DND-41 (cell line): Measurements from ENCODE around the gene NCK2.

Experiments
- ATAC-seq: fragments of 200-7000 bp; cut with Tn5 transposase; 3 replicates; pipeline ENCODE4 v1.9.1; 2021; ENCODE audit warnings: low read depth; ENCODE audit not compliant: insufficient read depth
- DNase-seq: peaks from one replicate; pipeline ENCODE4 v3.0.0-alpha.2; 2020
- H2AFZ ChIP-seq: 2 replicates; pipeline ENCODE4 v1.6.0; 2012; ENCODE audit warnings: low read depth, low read length
- H3K27ac ChIP-seq: 2 replicates; pipeline ENCODE4 v1.5.1; 2012; ENCODE audit warnings: low read length, inconsistent platforms
- H3K27me3 ChIP-seq: fragments of 200-600 bp; sonication (generic); 2 replicates; pipeline ENCODE4 v1.6.0; 2012; ENCODE audit warnings: low read length, mild to moderate bottlenecking, inconsistent platforms; ENCODE audit not compliant: insufficient read depth, poor library complexity
- H3K36me3 ChIP-seq: 2 replicates; pipeline ENCODE4 v1.5.1; 2012; ENCODE audit warnings: low read length, inconsistent platforms; ENCODE audit not compliant: insufficient read depth
- H3K4me1 ChIP-seq: 2 replicates; pipeline ENCODE4 v1.5.1; 2012; ENCODE audit warnings: mild to moderate bottlenecking, low read length; ENCODE audit not compliant: insufficient read depth
- H3K4me2 ChIP-seq: 2 replicates; pipeline ENCODE4 v1.6.0; 2012; ENCODE audit warnings: mild to moderate bottlenecking, moderate library complexity, low read length, inconsistent platforms; ENCODE audit not compliant: insufficient read depth
- H3K4me3 ChIP-seq, 2 experiments: fragments of 200-600 bp in 1 of 2; shearing (Covaris generic) in 1 of 2; 2 replicates each; pipeline ENCODE4 v1.5.1; 2012 to 2016; ENCODE audit warnings: inconsistent platforms in 2 of 2, low read length in 2 of 2, mild to moderate bottlenecking in 2 of 2, low read depth in 1 of 2, moderate library complexity in 1 of 2
- H3K79me2 ChIP-seq: 2 replicates; pipeline ENCODE4 v1.6.0; 2012; ENCODE audit warnings: low read length, inconsistent platforms; ENCODE audit not compliant: insufficient read depth
- H3K9ac ChIP-seq: 2 replicates; pipeline ENCODE4 v1.6.0; 2012; ENCODE audit warnings: low read depth, mild to moderate bottlenecking, inconsistent platforms, low read length, moderate library complexity
- H3K9me3 ChIP-seq: 2 replicates; pipeline ENCODE4 v1.5.1; 2012; ENCODE audit warnings: low read length, moderate library complexity, mild to moderate bottlenecking, inconsistent platforms; ENCODE audit not compliant: insufficient read depth, severe bottlenecking
- H4K20me1 ChIP-seq: 2 replicates; pipeline ENCODE4 v1.6.0; 2012; ENCODE audit warnings: low read length; ENCODE audit not compliant: insufficient read depth
- EZH2 ChIP-seq: IDR thresholded peaks from 3 replicates; pipeline ENCODE4 v1.6.1; 2012; ENCODE audit warnings: borderline replicate concordance, low read depth, mild to moderate bottlenecking, moderate library complexity, low read length, inconsistent platforms; ENCODE audit not compliant: severe bottlenecking
- TF ChIP-seq, protein P1 (sequence below): IDR thresholded peaks from 2 replicates; pipeline ENCODE4 v1.5.1; 2012; ENCODE audit warnings: borderline replicate concordance, low read length, moderate library complexity, mild to moderate bottlenecking; ENCODE audit not compliant: poor library complexity, severe bottlenecking; ENCODE audit errors: extremely low read depth

Gene NCK2

DNA sequence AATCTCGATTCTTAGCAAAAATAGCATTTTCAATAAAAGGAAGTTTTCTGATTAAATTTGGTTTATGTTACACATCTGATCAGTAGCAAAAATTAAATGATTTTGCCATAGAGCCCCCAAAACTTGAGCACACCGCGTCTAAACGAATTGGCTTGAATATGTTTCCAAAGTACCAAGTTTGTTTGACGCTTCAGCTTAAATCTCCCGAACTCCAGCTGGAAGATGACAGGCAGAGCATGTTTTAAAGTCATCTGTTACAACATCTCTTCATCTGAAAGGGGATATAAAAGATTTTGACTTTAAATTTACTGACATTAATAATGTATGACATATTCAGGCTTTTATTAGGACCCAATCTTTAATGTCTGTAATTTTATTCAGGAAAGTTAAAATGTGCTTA lies 129.8 kb downstream of the NCK2 start:
- peaks cover 15% of the 10 kb centered on the region; the same call in 1 of the 2 replicates for H3K36me3 ChIP-seq
- TF ChIP-seq, protein P1, sequence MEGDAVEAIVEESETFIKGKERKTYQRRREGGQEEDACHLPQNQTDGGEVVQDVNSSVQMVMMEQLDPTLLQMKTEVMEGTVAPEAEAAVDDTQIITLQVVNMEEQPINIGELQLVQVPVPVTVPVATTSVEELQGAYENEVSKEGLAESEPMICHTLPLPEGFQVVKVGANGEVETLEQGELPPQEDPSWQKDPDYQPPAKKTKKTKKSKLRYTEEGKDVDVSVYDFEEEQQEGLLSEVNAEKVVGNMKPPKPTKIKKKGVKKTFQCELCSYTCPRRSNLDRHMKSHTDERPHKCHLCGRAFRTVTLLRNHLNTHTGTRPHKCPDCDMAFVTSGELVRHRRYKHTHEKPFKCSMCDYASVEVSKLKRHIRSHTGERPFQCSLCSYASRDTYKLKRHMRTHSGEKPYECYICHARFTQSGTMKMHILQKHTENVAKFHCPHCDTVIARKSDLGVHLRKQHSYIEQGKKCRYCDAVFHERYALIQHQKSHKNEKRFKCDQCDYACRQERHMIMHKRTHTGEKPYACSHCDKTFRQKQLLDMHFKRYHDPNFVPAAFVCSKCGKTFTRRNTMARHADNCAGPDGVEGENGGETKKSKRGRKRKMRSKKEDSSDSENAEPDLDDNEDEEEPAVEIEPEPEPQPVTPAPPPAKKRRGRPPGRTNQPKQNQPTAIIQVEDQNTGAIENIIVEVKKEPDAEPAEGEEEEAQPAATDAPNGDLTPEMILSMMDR = no peak
- TF ChIP-seq EZH2 = no peak
- peaks cover 32% of the 10 kb centered on the region for H3K79me2 ChIP-seq
- no peaks in the 10 kb centered on the region for H3K9me3 ChIP-seq
- no peak overlapping the region for H3K27ac ChIP-seq
- H3K4me2 ChIP-seq = no peak overlapping the region
- no peaks in the 10 kb centered on the region for H3K4me1 ChIP-seq
- no peak overlapping the region for H3K9ac ChIP-seq
- H3K27me3 ChIP-seq = no peaks in the 10 kb centered on the region
- DNase-seq (no peak), ATAC-seq (no peak)
- H3K4me3 ChIP-seq = no peak overlapping the region
- H2AFZ ChIP-seq = no peak overlapping the region
- H4K20me1 ChIP-seq = peaks cover 37% of the 10 kb centered on the region

DNA sequence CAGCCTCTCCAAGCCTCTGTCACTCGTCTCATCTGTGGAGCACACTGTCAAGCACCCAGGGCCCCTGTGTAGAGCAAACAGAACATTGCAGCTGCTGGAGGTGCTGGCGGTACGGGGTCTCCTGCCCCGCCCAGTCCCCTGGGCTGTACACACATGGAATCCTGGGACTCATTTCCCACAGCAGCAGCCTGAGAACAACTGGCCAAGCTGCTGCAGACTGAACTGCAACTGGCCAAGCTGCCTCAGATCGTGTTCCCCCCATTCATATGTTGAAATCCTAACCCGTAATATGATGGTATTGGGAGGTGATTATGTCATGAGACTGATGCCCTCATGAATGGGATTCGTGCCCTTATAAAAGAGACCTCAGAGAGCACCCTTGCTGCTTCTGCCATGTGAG lies 130.5 kb downstream of the NCK2 start:
- H3K4me1 ChIP-seq = no peaks in the 10 kb centered on the region
- no peak overlapping the region for H3K4me3 ChIP-seq
- no peak overlapping the region for H3K4me2 ChIP-seq
- no peaks in the 10 kb centered on the region for H3K27me3 ChIP-seq
- DNase-seq (no peak), ATAC-seq (0 out of 3 replicates have a peak, but pooled peaks have one; percentile 22)
- H3K79me2 ChIP-seq = peaks cover 26% of the 10 kb centered on the region
- H3K9ac ChIP-seq = no peak overlapping the region
- TF ChIP-seq EZH2 = no peak
- TF ChIP-seq, protein P1 = no peak
- no peak overlapping the region for H2AFZ ChIP-seq
- H3K9me3 ChIP-seq = no peaks in the 10 kb centered on the region
- no peak overlapping the region for H3K27ac ChIP-seq
- peaks cover 32% of the 10 kb centered on the region for H4K20me1 ChIP-seq
- peaks cover 16% of the 10 kb centered on the region; the same call in 1 of the 2 replicates for H3K36me3 ChIP-seq

DNA sequence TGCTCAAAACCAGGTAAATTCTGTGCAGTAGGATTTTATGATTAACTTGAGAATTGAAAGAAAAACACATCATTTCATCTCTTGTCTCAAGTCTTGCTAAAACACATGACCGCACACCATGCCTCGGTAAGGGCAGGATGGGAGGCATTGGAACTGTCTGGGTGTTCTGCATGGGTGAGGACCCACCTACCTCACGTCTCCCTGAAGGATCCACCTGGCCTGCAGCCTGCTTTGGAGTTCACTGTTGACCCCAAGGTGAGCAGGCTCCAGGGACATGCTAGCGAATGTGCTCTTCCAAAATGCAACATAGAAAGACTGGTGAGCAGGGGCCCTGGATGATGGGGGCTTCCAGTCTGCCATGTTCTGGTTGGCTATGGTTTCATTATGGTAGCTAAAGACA lies 131.5 kb downstream of the NCK2 start:
- no peak overlapping the region for H3K4me2 ChIP-seq
- no peaks in the 10 kb centered on the region for H3K27me3 ChIP-seq
- ATAC-seq (no peak), DNase-seq (no peak)
- no peaks in the 10 kb centered on the region for H3K9me3 ChIP-seq
- peaks cover 19% of the 10 kb centered on the region; the same call in 1 of the 2 replicates for H3K79me2 ChIP-seq
- TF ChIP-seq, protein P1 = no peak
- no peak for TF ChIP-seq EZH2
- no peak overlapping the region for H3K27ac ChIP-seq
- peaks cover 22% of the 10 kb centered on the region for H3K36me3 ChIP-seq
- H3K4me1 ChIP-seq = no peaks in the 10 kb centered on the region
- peaks cover 26% of the 10 kb centered on the region for H4K20me1 ChIP-seq
- H2AFZ ChIP-seq = no peak overlapping the region
- H3K9ac ChIP-seq = no peak overlapping the region
- H3K4me3 ChIP-seq = no peak overlapping the region

DNA sequence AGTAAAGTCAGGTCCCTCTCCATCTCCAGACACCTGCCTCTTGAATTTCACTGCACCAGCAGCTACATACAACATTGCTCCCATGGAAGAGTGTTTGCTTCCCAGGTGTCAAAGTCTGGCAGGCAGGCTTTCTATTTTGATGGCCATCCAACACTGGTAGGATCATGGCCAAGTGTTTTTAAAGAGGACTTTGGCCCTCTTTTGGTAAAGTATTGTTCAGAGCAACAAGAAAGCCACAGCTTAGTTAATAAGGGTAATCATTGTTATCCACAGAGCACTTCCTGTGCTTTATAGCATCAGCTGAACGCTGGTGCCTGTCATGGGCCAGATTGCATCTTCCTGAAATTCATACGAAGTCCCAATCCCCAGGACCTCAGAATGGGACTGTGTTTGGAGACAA lies 133.2 kb downstream of the NCK2 start:
- no peaks in the 10 kb centered on the region for H3K4me1 ChIP-seq
- DNase-seq = no peak
- H3K27ac ChIP-seq = no peak overlapping the region
- H3K79me2 ChIP-seq = peaks cover 12% of the 10 kb centered on the region; the same call in 1 of the 2 replicates
- H4K20me1 ChIP-seq = peaks cover 17% of the 10 kb centered on the region
- no peak overlapping the region for H3K4me2 ChIP-seq
- TF ChIP-seq, protein P1 = no peak
- TF ChIP-seq EZH2 = no peak
- H3K9ac ChIP-seq = no peak overlapping the region
- no peaks in the 10 kb centered on the region for H3K27me3 ChIP-seq
- no peaks in the 10 kb centered on the region for H3K9me3 ChIP-seq
- no peak overlapping the region for H2AFZ ChIP-seq
- peaks cover 22% of the 10 kb centered on the region for H3K36me3 ChIP-seq
- no peak for ATAC-seq
- no peak overlapping the region for H3K4me3 ChIP-seq
